Panc1 (cell line): Measurements from ENCODE around the gene SP110. TPM values are rescaled to one million over a fixed set of nuclear protein-coding genes. Genes with fewer than 3 reads are reported as not detected.

ENCODE experiments used
- ATAC-seq: fragments of 200-7000 bp; cut with Tn5 transposase; 2 replicates; pipeline ENCODE4 v1.9.1; 2020; ENCODE audit warnings: mild to moderate bottlenecking, moderate library complexity
- BruUV-seq: library from RNA; stranded (reverse); fragments of 400-500 nt; replicated peaks from 2 replicates; lab custom pipeline; 2021; lab: Mats Ljungman, UMichigan
- CTCF ChIA-PET: fragments of 300-600 bp; sonication (Branson Sonifier 250); formaldehyde crosslinking; loops from one replicate; lab custom pipeline; 2022; ENCODE audit warnings: antibody characterized with exemption; lab: Charles Lee
- POLR2A ChIA-PET: fragments of 300-600 bp; sonication (Branson Sonifier 250); formaldehyde crosslinking; loops from one replicate; lab custom pipeline; 2022; ENCODE audit warnings: antibody characterized with exemption; lab: Charles Lee
- DNase-seq: peaks from one replicate; pipeline ENCODE4 v3.0.0-alpha.2; 2010; ENCODE audit warnings: low read depth, low spot score
- H3K27ac ChIP-seq: 2 replicates; pipeline ENCODE4 v1.5.1; 2011; ENCODE audit warnings: mild to moderate bottlenecking, low read length, inconsistent platforms
- H3K27me3 ChIP-seq: fragments of 200-500 bp; sonication (Bioruptor generic); 2 replicates; pipeline ENCODE4 v1.6.0; 2014; ENCODE audit warnings: low read length, inconsistent platforms; ENCODE audit not compliant: control insufficient read depth, insufficient read depth
- H3K36me3 ChIP-seq: fragments of 200-500 bp; sonication (Bioruptor generic); 2 replicates; pipeline ENCODE4 v1.5.1; 2014; ENCODE audit warnings: inconsistent platforms, mild to moderate bottlenecking, low read length, moderate library complexity; ENCODE audit not compliant: control insufficient read depth, insufficient read depth
- H3K4me1 ChIP-seq: 2 replicates; pipeline ENCODE4 v1.5.1; 2011; ENCODE audit warnings: inconsistent platforms, mild to moderate bottlenecking, low read length, moderate library complexity; ENCODE audit not compliant: control insufficient read depth, insufficient read depth
- H3K4me3 ChIP-seq, 2 experiments: 2 replicates each; pipeline ENCODE4 v1.5.1; 2011 to 2012; ENCODE audit warnings: low read depth in 2 of 2, low read length in 2 of 2, mild to moderate bottlenecking in 2 of 2, inconsistent platforms in 1 of 2, moderate library complexity in 1 of 2
- H3K9me3 ChIP-seq: fragments of 200-500 bp; sonication (Bioruptor generic); 2 replicates; pipeline ENCODE4 v1.5.1; 2014; ENCODE audit warnings: low read depth, mild to moderate bottlenecking, inconsistent platforms, low read length, moderate library complexity; ENCODE audit not compliant: control insufficient read depth, insufficient read depth
- POLR2AphosphoS5 ChIP-seq: IDR thresholded peaks from 2 replicates; pipeline ENCODE4 v1.6.1; 2012; ENCODE audit warnings: mild to moderate bottlenecking, low read depth, low read length, moderate library complexity
- SIN3A ChIP-seq: IDR thresholded peaks from 2 replicates; pipeline ENCODE4 v1.6.1; 2012; ENCODE audit warnings: low read depth, mild to moderate bottlenecking, low read length, moderate library complexity, borderline replicate concordance; ENCODE audit not compliant: insufficient read depth
- TCF7L2 ChIP-seq: IDR thresholded peaks from 2 replicates; pipeline ENCODE4 v1.6.1; 2011; ENCODE audit warnings: mild to moderate bottlenecking, low read depth, low read length, inconsistent platforms
- in situ Hi-C: cut with HindIII; loops from 2 replicates; pipeline ENCODE4 v1.10.0; 2016; ENCODE audit warnings: low sequenced_read_pairs, low pct_unique_long_range_greater_than_20kb
- intact Hi-C: fragments of 100-400 bp; cut with micrococcal nuclease; formaldehyde crosslinking; loops from one replicate; pipeline ENCODE4 v1.10.0; 2022; ENCODE audit not compliant: unreplicated experiment
- total RNA-seq: library from RNA; stranded (reverse); gene quantifications from one replicate; pipeline ENCODE4 v1.2.1, GENCODE V29; 2021; ENCODE audit not compliant: unreplicated experiment
- TF ChIP-seq, protein P1 (sequence below), 2 experiments: IDR thresholded peaks; 2 replicates each; pipeline ENCODE4 v1.6.1; 2011 to 2012; ENCODE audit warnings: low read depth in 2 of 2, control low read depth in 1 of 2, low read length in 1 of 2, mild to moderate bottlenecking in 1 of 2, moderate library complexity in 1 of 2; ENCODE audit not compliant: insufficient read depth in 1 of 2
- TF ChIP-seq, protein P2 (sequence below): fragments of 450-650 bp; IDR thresholded peaks from 2 replicates; pipeline ENCODE4 v1.5.1; 2017; ENCODE audit warnings: mild to moderate bottlenecking

Gene SP110
- total RNA-seq, 1 experiment from 2014 or later, result 6.2 TPM

DNA sequence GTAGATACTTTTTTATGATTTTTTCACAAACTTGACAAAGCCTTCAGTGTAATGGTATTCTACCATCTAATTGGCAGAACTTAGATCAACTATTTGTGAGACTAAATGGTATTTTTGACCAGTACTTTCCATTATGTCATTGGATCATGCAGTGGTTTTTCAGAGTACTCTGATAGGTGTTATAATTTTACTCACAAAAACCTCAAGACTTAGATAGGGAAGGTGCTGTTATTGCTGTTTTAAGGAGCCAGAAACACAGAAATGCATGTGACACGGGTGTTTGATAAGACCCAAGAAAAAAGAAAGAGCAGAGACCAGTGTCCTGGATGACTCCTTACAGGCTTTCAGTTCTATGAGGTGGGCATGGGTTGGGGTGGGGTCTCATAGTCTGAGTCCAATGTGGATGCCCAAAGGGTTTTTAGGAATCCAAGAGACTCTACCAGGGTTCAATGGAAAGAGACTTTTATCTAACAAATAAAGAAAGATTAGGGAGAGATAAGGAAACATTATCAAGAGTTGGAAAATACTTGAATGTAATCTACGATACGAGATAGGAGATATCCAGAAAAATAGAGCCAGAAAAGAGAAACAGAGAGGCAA lies 37.0 kb upstream of the SP110 start:
- DNase-seq (no peak), ATAC-seq (no peak)
- BruUV-seq, result no TSS peak
- Histone ChIP-seq H3K9me3 (no peaks in the 10 kb centered on the region), H3K27ac (no peak overlapping the region), H3K4me3 (no peak overlapping the region), H3K4me1 (no peaks in the 10 kb centered on the region), H3K36me3 (no peaks in the 10 kb centered on the region), H3K27me3 (peaks cover 1% of the 10 kb centered on the region; the same call in 1 of the 2 replicates)
- ChIA-PET CTCF (no interaction called here), POLR2A (no interaction called here)
- TF ChIP-seq POLR2AphosphoS5, result no peak
- in situ Hi-C loops, result no loop called here
- intact Hi-C loops, result no loop called here

DNA sequence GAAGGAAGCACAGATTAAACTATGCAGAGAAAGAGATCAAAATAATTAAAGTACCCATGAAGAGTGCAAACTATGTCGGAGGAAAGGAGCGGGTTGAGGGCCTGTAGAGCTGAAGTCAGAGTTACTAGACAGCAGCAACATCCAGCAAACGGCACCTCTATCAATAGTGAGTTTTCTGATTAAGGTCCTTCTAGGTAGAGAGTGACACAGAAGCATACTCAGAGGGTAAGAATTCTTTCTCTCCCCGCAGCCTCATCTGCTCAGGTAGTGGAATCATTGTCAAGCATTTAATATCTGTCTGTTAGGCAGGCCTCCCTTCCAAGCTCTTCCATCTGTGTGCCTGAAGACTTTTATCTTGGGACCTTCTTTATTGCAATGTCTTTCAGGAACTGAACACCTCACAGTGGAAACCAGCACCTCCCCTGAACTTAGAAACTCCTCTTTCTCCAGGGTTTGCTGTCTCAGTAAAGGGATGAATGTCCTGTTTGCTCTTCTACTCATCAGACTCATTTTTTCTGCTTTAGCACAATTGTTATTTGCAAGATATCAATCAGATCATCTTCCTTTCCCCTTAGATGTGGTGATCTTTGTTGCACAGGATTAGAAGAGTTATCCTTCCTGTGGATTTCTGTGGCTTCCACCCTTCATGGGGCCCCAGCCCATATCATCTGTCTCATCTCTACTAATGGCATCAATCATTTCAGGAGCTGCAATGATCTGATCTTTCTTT lies 34.5 kb upstream of the SP110 start:
- Histone ChIP-seq H3K9me3 (no peaks in the 10 kb centered on the region), H3K36me3 (no peaks in the 10 kb centered on the region), H3K27me3 (peaks cover 11% of the 10 kb centered on the region), H3K4me3 (no peak overlapping the region), H3K4me1 (no peaks in the 10 kb centered on the region), H3K27ac (no peak overlapping the region)
- in situ Hi-C loops (no loop called here), intact Hi-C loops (no loop called here)
- no TSS peak for BruUV-seq
- TF ChIP-seq POLR2AphosphoS5, result no peak
- TF ChIP-seq TCF7L2, result no peak
- TF ChIP-seq SIN3A, result no peak
- TF ChIP-seq, protein P1, sequence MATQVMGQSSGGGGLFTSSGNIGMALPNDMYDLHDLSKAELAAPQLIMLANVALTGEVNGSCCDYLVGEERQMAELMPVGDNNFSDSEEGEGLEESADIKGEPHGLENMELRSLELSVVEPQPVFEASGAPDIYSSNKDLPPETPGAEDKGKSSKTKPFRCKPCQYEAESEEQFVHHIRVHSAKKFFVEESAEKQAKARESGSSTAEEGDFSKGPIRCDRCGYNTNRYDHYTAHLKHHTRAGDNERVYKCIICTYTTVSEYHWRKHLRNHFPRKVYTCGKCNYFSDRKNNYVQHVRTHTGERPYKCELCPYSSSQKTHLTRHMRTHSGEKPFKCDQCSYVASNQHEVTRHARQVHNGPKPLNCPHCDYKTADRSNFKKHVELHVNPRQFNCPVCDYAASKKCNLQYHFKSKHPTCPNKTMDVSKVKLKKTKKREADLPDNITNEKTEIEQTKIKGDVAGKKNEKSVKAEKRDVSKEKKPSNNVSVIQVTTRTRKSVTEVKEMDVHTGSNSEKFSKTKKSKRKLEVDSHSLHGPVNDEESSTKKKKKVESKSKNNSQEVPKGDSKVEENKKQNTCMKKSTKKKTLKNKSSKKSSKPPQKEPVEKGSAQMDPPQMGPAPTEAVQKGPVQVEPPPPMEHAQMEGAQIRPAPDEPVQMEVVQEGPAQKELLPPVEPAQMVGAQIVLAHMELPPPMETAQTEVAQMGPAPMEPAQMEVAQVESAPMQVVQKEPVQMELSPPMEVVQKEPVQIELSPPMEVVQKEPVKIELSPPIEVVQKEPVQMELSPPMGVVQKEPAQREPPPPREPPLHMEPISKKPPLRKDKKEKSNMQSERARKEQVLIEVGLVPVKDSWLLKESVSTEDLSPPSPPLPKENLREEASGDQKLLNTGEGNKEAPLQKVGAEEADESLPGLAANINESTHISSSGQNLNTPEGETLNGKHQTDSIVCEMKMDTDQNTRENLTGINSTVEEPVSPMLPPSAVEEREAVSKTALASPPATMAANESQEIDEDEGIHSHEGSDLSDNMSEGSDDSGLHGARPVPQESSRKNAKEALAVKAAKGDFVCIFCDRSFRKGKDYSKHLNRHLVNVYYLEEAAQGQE (IDR thresholded peaks at IDR 0.05; ENCODE audit: insufficient read depth in 1 of 2, low read depth in 2 of 2, low read length in 1 of 2), result no peak
- TF ChIP-seq, protein P2, sequence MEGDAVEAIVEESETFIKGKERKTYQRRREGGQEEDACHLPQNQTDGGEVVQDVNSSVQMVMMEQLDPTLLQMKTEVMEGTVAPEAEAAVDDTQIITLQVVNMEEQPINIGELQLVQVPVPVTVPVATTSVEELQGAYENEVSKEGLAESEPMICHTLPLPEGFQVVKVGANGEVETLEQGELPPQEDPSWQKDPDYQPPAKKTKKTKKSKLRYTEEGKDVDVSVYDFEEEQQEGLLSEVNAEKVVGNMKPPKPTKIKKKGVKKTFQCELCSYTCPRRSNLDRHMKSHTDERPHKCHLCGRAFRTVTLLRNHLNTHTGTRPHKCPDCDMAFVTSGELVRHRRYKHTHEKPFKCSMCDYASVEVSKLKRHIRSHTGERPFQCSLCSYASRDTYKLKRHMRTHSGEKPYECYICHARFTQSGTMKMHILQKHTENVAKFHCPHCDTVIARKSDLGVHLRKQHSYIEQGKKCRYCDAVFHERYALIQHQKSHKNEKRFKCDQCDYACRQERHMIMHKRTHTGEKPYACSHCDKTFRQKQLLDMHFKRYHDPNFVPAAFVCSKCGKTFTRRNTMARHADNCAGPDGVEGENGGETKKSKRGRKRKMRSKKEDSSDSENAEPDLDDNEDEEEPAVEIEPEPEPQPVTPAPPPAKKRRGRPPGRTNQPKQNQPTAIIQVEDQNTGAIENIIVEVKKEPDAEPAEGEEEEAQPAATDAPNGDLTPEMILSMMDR, result no peak
- ATAC-seq (no peak), DNase-seq (no peak)
- CTCF ChIA-PET, result no interaction called here
- POLR2A ChIA-PET, result no interaction called here

DNA sequence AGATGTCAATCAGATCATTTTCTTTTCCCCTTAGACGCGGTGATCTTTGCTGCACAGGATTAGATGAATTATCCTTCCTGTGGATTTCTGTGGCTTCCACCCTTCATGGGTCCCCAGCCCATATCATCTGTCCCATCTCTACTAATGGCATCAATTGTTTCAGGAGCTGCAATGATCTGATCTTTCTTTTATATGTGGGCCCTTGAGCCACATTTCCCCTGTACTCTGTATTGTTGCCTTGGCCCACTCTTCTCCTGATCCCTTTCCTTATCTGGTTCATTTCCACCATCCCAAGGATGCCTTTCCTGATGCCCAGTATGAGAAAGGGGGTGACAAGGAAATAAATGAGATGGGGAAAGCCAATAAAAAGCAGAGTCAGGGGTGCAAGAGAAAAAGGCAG lies 30.4 kb upstream of the SP110 start:
- Histone ChIP-seq H3K27me3 (peaks cover 33% of the 10 kb centered on the region), H3K4me3 (no peak overlapping the region), H3K4me1 (no peaks in the 10 kb centered on the region), H3K9me3 (no peaks in the 10 kb centered on the region), H3K27ac (no peak overlapping the region), H3K36me3 (no peaks in the 10 kb centered on the region)
- intact Hi-C loops, result no loop called here
- in situ Hi-C loops, result no loop called here
- DNase-seq (no peak), ATAC-seq (no peak)
- BruUV-seq, result no TSS peak
- TF ChIP-seq TCF7L2 (no peak), POLR2AphosphoS5 (no peak), SIN3A (no peak)
- TF ChIP-seq, protein P2, result no peak
- TF ChIP-seq, protein P1 (IDR thresholded peaks at IDR 0.05; ENCODE audit: insufficient read depth in 1 of 2, low read depth in 2 of 2, low read length in 1 of 2), result no peak
- CTCF ChIA-PET, result no interaction called here
- POLR2A ChIA-PET, result no interaction called here
